ENCODE data around the gene ABHD8.

ABHD8 gene

DNA sequence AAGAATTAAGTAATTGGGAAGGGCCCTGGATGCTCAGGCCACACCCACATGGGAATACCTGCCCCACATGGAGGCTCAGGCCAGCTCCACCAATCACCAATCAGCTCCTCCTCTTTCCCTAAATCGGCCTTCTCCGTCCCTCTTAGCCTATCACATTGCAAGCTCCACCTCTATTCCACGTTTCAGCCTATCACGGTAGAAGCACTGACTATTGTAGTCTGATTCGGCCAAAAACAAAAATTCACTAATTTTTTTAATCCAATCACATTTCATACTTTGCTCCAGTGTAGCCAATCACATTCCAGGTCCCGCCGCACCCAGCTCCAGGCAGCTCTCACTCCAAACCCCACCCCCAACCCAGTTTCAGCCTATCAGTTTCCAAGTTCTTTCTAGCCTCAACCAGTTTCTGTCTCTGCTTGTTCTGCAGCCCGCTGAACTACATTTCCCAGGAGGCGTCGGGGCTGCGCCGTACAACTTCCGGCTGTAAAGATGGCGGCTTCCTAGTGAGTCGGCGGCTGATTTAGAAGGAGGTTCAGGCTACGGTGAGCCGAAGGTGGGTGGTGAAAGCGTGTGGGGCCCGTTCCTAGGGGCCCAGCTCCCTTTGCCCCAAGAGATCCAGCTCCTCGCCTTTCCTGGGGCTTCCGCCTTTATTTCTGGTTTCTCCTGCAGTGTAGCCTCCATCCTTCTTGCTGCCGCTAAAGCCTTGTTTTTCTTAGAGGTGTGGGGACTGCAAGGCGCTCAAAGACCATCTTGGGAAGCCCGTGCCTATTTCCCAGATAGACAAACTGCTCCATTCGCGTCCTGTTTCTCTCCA, 36.0 kb downstream of the ABHD8 start, which contains the start of gene BABAM1:
Gene BABAM1 (plus strand): TSS at position 469 of the 814 bp plus-strand sequence. CDS start 1,364 bp downstream, outside the sequence.
- Histone ChIP-seq H3K9me3 (ENCODE audit: insufficient read depth, low read depth, low read length) (no peaks in the 10 kb centered on the region), H3K27ac (ENCODE audit: low read length) (peak within 1 kb of the TSS; percentile 45), H3K27me3 (ENCODE audit: insufficient read depth, low read length) (no peaks in the 10 kb centered on the region), H3K4me3 (ENCODE audit: low read length) (peak within 1 kb of the TSS; percentile 99), H3K36me3 (ENCODE audit: insufficient read depth, low read depth, low read length) (peaks cover 24% of the 10 kb centered on the region), H3K4me1 (ENCODE audit: insufficient read depth, low read length) (peaks cover 4% of the 10 kb centered on the region; the same call in 1 of the 2 replicates), H3K9ac (ENCODE audit: low read depth, low read length) (peak within 1 kb of the TSS; percentile 97)

DNA sequence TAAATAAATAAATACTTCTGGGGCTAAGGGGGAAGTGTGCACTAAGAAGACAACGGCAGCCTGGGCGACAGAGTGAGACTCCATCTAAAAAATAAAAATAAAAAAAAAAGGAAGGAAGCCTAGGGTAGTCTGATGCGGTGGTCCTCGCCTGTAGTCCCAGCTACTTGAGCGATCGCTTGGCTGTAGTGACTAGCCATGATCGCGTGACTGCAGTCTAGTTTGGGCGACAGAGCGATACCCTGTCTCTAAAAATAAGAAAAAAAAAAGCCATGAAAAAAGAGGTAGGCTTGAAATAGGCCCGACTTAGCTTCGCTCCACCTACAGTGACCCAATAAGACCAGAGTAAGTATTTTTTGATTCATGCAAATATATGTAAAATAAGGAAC, 36.6 kb downstream of the ABHD8 start:
- H3K36me3 ChIP-seq (ENCODE audit: insufficient read depth, low read depth, low read length), result peaks cover 18% of the 10 kb centered on the region
- H3K27me3 ChIP-seq (ENCODE audit: insufficient read depth, low read length), result no peaks in the 10 kb centered on the region
- H3K9me3 ChIP-seq (ENCODE audit: insufficient read depth, low read depth, low read length), result no peaks in the 10 kb centered on the region
- H3K9ac ChIP-seq (ENCODE audit: low read depth, low read length), result no peak overlapping the region
- H3K4me3 ChIP-seq (ENCODE audit: low read length), result peak overlapping the region; percentile 12; the same call in 1 of the 2 replicates
- peaks cover 4% of the 10 kb centered on the region; the same call in 1 of the 2 replicates for H3K4me1 ChIP-seq (ENCODE audit: insufficient read depth, low read length)
- no peak overlapping the region for H3K27ac ChIP-seq (ENCODE audit: low read length)

DNA sequence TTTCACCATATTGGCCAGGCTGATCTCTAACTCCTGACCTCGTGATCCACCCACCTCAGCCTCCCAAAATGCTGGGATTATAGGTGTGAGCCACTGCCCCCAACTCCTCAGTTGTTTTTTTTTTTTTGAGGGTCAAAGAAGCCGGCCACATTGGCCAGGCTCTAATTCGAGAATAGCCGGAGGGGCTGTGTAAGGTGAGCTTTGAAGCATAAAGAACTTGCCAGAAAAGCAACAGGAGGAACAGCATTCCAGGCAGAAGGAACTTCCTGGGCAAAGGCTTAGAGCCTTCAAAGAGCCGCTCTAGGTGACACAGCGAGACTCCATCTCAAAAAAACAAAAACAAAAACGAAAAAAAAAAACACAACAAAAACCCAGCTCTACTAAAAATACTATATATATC, 37.2 kb downstream of the ABHD8 start:
- Histone ChIP-seq H3K27ac (ENCODE audit: low read length) (no peak overlapping the region), H3K27me3 (ENCODE audit: insufficient read depth, low read length) (no peaks in the 10 kb centered on the region), H3K9ac (ENCODE audit: low read depth, low read length) (no peak overlapping the region), H3K4me1 (ENCODE audit: insufficient read depth, low read length) (peaks cover 4% of the 10 kb centered on the region; the same call in 1 of the 2 replicates), H3K4me3 (ENCODE audit: low read length) (no peak overlapping the region), H3K9me3 (ENCODE audit: insufficient read depth, low read depth, low read length) (no peaks in the 10 kb centered on the region), H3K36me3 (ENCODE audit: insufficient read depth, low read depth, low read length) (peaks cover 12% of the 10 kb centered on the region)

DNA sequence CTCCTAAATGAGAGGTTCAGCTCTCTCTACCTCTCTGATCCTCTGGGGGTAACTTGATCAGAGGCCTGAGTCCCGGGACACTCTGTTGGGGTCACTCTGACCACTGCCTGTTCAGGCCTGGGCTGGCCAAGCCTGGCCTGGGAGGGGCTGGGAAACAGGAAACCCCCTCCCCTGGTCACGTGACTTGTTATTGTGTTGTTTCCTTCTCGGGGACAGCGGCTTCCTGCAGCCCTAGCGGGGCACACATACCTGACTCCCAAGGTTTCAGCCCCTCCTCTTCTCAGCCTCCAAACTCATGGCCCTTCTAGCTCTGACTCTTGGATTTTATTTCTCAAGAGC, 38.6 kb downstream of the ABHD8 start, which contains the start of gene USHBP1:
Gene USHBP1 (minus strand): TSS at position 105 of the 339 bp plus-strand sequence. CDS start 446 bp downstream, outside the sequence.
- peak within 1 kb of the TSS; percentile 6; the same call in 1 of the 2 replicates for H3K4me3 ChIP-seq (ENCODE audit: low read length)
- H3K9ac ChIP-seq (ENCODE audit: low read depth, low read length), result peak within 1 kb of the TSS; percentile 54; the same call in 1 of the 2 replicates
- H3K9me3 ChIP-seq (ENCODE audit: insufficient read depth, low read depth, low read length), result no peaks in the 10 kb centered on the region
- peak within 1 kb of the TSS; percentile 46 for H3K27ac ChIP-seq (ENCODE audit: low read length)
- H3K27me3 ChIP-seq (ENCODE audit: insufficient read depth, low read length), result no peaks in the 10 kb centered on the region
- H3K36me3 ChIP-seq (ENCODE audit: insufficient read depth, low read depth, low read length), result peaks cover 6% of the 10 kb centered on the region; the same call in 1 of the 2 replicates
- H3K4me1 ChIP-seq (ENCODE audit: insufficient read depth, low read length), result peaks cover 4% of the 10 kb centered on the region; the same call in 1 of the 2 replicates

DNA sequence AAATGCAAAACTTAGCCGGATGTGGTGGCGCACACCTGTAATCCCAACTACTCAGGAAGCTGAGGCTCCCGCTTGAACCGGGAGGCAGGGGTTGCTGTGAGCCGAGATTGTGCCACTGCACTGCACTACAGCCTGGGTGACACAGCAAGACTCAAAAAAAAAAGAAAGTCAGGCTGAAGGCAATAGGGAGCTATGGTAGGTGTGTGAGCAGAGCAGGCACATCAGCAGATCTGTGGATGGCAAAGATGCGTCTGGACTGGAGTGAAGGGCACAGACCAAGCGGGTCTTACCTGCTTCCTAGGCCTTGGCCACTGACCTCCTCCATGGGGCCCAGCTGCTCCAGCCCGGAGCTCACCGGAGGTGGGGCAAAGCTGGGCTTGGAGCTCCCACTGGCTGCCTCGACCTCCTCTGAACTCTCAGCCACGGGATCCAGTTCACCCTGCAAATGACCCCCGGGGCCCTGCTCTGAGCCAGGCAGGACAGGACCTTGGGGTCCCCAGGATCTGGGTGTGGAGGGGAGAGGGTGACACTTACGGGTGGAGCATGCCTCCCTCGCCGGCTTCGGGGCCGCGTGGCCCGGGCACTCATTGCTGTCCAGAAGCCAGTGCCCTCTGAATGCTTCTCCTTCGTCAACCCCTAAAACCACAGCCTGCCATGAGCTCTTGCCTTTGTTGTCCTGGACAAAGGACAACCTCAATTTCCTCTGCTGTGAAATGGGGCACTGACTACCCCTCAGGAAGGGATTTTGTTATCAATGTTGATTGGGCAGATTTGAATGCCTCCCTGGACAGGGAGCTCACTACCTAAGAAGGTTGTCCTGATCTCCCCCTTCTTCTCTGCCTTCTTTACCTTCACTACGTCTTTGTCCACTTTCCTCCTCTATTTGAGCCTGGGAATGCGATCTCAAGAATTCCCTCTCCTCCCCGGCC, 39.2 kb downstream of the ABHD8 start:
- Histone ChIP-seq H3K4me3 (ENCODE audit: low read length) (peak overlapping the region; percentile 6; the same call in 1 of the 2 replicates), H3K4me1 (ENCODE audit: insufficient read depth, low read length) (peaks cover 4% of the 10 kb centered on the region; the same call in 1 of the 2 replicates), H3K9ac (ENCODE audit: low read depth, low read length) (peak overlapping the region; percentile 38; the same call in 1 of the 2 replicates), H3K9me3 (ENCODE audit: insufficient read depth, low read depth, low read length) (no peaks in the 10 kb centered on the region), H3K36me3 (ENCODE audit: insufficient read depth, low read depth, low read length) (peaks cover 3% of the 10 kb centered on the region; the same call in 1 of the 2 replicates), H3K27ac (ENCODE audit: low read length) (peak overlapping the region; percentile 46), H3K27me3 (ENCODE audit: insufficient read depth, low read length) (no peaks in the 10 kb centered on the region)

DNA sequence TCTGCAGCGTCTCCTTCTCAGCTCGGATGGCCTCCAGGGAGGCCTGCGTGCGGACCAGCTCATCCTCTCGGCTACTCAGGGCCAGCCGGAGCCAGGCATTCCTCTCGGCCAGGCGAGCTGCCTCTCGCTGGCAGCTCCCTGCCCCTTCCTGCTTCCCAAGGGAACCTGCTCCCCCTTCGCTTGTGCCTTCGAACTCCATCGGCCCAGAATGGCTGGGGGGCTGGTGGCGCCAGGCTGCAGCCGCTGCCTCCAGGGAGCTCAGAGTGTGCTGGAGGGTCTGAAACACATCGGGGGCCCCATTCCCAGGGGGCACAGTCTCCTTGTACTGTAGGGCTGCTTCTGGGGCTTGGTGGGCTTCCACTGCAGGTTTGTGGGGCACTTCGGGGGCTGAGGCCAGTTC, 40.7 kb downstream of the ABHD8 start:
- Histone ChIP-seq H3K36me3 (ENCODE audit: insufficient read depth, low read depth, low read length) (no peaks in the 10 kb centered on the region; the same call in 1 of the 2 replicates), H3K27ac (ENCODE audit: low read length) (no peak overlapping the region), H3K4me3 (ENCODE audit: low read length) (no peak overlapping the region), H3K9me3 (ENCODE audit: insufficient read depth, low read depth, low read length) (no peaks in the 10 kb centered on the region), H3K4me1 (ENCODE audit: insufficient read depth, low read length) (peaks cover 4% of the 10 kb centered on the region; the same call in 1 of the 2 replicates), H3K9ac (ENCODE audit: low read depth, low read length) (no peak overlapping the region), H3K27me3 (ENCODE audit: insufficient read depth, low read length) (no peaks in the 10 kb centered on the region)

DNA sequence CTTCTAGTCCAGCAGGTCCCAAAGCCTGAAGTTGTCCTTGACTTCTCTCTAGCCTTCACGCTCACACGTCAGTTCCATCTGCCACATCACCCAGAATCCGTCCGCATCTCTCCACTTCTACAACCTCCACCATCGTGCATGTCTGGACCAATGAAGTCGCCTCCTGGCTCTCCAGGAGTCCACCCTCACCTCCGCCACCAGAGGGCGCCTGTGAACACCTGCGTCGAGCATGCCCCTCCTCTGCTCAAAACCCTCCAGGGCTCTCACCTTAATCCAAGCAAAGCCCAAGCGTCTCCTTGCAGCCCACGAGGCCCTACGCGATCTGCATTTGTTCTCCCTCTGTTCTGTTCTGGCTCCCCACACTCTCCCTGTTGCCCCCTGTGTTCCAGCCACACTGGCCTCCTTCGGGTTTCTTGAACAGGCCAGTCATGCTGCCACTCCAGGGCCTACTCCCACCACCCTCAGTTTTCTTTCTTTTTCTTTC, 42.3 kb downstream of the ABHD8 start:
- peaks cover 5% of the 10 kb centered on the region; the same call in 1 of the 2 replicates for H3K36me3 ChIP-seq (ENCODE audit: insufficient read depth, low read depth, low read length)
- no peaks in the 10 kb centered on the region for H3K9me3 ChIP-seq (ENCODE audit: insufficient read depth, low read depth, low read length)
- H3K9ac ChIP-seq (ENCODE audit: low read depth, low read length), result peak overlapping the region; percentile 41; the same call in 1 of the 2 replicates
- peaks cover 4% of the 10 kb centered on the region; the same call in 1 of the 2 replicates for H3K4me1 ChIP-seq (ENCODE audit: insufficient read depth, low read length)
- no peak overlapping the region for H3K4me3 ChIP-seq (ENCODE audit: low read length)
- no peaks in the 10 kb centered on the region for H3K27me3 ChIP-seq (ENCODE audit: insufficient read depth, low read length)
- peak overlapping the region; percentile 35 for H3K27ac ChIP-seq (ENCODE audit: low read length)

DNA sequence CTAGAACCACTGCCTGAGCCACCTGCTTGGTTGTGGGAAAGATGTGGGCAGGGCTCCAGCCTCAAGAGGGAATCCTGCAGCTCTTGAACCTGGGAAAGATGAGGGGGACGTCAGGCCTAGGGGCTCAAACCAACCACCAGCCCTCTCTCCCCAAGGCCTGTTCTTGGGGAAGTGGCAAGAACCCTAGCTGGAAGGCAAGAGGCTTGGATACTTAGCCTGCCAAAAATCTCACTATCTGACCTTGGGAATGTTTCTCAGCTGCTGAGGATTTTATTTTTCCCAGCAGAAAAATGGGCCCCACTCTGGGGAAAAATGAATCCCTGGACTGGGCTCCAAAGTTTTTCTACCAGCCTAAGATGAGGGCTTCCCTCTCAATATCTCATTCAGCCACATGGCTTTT, 43.3 kb downstream of the ABHD8 start:
- H3K36me3 ChIP-seq (ENCODE audit: insufficient read depth, low read depth, low read length), result peaks cover 6% of the 10 kb centered on the region; the same call in 1 of the 2 replicates
- no peak overlapping the region for H3K9ac ChIP-seq (ENCODE audit: low read depth, low read length)
- no peak overlapping the region for H3K27ac ChIP-seq (ENCODE audit: low read length)
- H3K9me3 ChIP-seq (ENCODE audit: insufficient read depth, low read depth, low read length), result no peaks in the 10 kb centered on the region
- no peaks in the 10 kb centered on the region for H3K27me3 ChIP-seq (ENCODE audit: insufficient read depth, low read length)
- peaks cover 4% of the 10 kb centered on the region; the same call in 1 of the 2 replicates for H3K4me1 ChIP-seq (ENCODE audit: insufficient read depth, low read length)
- no peak overlapping the region for H3K4me3 ChIP-seq (ENCODE audit: low read length)

DNA sequence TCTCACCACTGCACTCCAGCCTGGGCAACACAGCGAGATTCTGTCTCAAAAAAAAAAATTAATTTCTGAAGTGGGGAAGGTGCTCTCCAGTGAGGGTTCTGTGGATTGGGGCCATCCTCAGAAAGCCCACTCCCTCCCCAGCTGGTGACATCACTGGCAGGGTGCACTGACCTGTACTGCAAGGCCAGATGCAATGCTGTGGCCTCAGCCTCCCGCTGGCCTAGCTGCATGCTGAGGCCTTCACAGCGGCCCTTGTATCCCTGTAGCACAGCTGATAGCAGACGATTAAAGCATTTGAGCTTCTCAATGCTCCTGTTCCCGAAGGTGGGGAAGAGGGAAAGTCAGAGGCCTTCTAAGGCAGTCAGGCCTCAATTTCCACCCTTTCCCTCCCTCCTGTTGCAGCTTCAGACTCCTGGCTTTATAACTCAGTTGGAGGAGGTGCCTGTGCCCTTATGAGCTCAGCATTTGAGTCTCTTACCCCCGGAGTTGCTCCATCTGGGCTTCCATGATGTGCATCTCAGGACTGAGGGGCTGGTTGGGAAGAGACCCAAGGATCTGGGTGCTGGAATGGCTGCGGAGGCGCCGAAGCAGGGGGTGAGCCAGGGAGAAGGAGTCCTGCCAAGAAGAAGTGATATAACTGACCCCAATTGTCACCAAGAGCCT, 44.0 kb downstream of the ABHD8 start:
- H3K4me3 ChIP-seq (ENCODE audit: low read length), result no peak overlapping the region
- H3K9ac ChIP-seq (ENCODE audit: low read depth, low read length), result no peak overlapping the region
- no peaks in the 10 kb centered on the region for H3K9me3 ChIP-seq (ENCODE audit: insufficient read depth, low read depth, low read length)
- peaks cover 2% of the 10 kb centered on the region; the same call in 1 of the 2 replicates for H3K4me1 ChIP-seq (ENCODE audit: insufficient read depth, low read length)
- H3K27me3 ChIP-seq (ENCODE audit: insufficient read depth, low read length), result no peaks in the 10 kb centered on the region
- H3K36me3 ChIP-seq (ENCODE audit: insufficient read depth, low read depth, low read length), result peaks cover 10% of the 10 kb centered on the region; the same call in 1 of the 2 replicates
- H3K27ac ChIP-seq (ENCODE audit: low read length), result no peak overlapping the region

DNA sequence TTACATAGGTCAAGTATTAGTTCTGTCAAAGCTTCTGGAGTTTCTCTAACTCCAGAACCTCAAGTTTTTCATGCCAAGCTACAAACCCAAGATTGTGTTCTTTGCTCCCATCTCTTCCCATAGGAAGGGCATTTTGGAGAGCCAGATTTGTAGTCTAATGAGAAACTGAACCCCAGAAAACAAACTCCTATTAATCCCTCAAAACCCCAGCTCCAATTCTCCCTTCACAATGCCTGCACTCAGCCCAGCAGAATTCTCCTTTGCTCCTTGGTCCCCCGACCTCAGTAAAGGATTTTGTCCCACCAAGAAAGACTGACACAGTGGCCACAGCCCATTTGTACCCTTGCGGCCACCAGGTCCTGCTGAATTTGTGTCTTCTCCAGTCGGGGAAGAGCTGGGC, 47.1 kb downstream of the ABHD8 start:
- Histone ChIP-seq H3K4me1 (ENCODE audit: insufficient read depth, low read length) (no peaks in the 10 kb centered on the region), H3K27me3 (ENCODE audit: insufficient read depth, low read length) (no peaks in the 10 kb centered on the region), H3K4me3 (ENCODE audit: low read length) (no peak overlapping the region), H3K9me3 (ENCODE audit: insufficient read depth, low read depth, low read length) (no peaks in the 10 kb centered on the region), H3K27ac (ENCODE audit: low read length) (no peak overlapping the region), H3K9ac (ENCODE audit: low read depth, low read length) (no peak overlapping the region), H3K36me3 (ENCODE audit: insufficient read depth, low read depth, low read length) (peaks cover 10% of the 10 kb centered on the region; the same call in 1 of the 2 replicates)

Data from iPS-20b (cell line).